Breast epithelium (tissue), 3 donors: Measurements from ENCODE around the gene TMEM145.

Experiments used
- POLR2A ChIP-seq: fragments of 450-650 bp; IDR thresholded peaks from one replicate; pipeline ENCODE4 v1.6.1; 2016; ENCODE audit warnings: antibody characterized with exemption, mild to moderate bottlenecking, moderate library complexity
- POLR2AphosphoS5 ChIP-seq, 3 donors: sonication (generic); formaldehyde crosslinking; IDR thresholded peaks; one replicate each; pipeline ENCODE4 v1.6.1; 2017; ENCODE audit warnings: antibody characterized with exemption in 3 of 3
- TF ChIP-seq, protein P1 (sequence below), 3 donors: fragments of 450-650 bp; IDR thresholded peaks; one replicate each; pipeline ENCODE4 v1.5.1; 2016 to 2017; ENCODE audit warnings: antibody characterized with exemption in 3 of 3, mild to moderate bottlenecking in 3 of 3, moderate library complexity in 3 of 3

GRCh38 chr19:42348211-42348610, 35.1 kb downstream of the TMEM145 start:
- no peak for TF ChIP-seq POLR2A
- TF ChIP-seq POLR2AphosphoS5 (IDR thresholded peaks at IDR 0.05): no peak
- TF ChIP-seq, protein P1, sequence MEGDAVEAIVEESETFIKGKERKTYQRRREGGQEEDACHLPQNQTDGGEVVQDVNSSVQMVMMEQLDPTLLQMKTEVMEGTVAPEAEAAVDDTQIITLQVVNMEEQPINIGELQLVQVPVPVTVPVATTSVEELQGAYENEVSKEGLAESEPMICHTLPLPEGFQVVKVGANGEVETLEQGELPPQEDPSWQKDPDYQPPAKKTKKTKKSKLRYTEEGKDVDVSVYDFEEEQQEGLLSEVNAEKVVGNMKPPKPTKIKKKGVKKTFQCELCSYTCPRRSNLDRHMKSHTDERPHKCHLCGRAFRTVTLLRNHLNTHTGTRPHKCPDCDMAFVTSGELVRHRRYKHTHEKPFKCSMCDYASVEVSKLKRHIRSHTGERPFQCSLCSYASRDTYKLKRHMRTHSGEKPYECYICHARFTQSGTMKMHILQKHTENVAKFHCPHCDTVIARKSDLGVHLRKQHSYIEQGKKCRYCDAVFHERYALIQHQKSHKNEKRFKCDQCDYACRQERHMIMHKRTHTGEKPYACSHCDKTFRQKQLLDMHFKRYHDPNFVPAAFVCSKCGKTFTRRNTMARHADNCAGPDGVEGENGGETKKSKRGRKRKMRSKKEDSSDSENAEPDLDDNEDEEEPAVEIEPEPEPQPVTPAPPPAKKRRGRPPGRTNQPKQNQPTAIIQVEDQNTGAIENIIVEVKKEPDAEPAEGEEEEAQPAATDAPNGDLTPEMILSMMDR (IDR thresholded peaks at IDR 0.05): no peak
